Measurements from ENCODE around the gene HOXC6.

GRCh38 chr12:53994009-53994263 lies 34.3 kb upstream of the HOXC6 start:
- no peak for TF ChIP-seq CTCF (tag by site-specific recombination; IDR thresholded peaks at IDR 0.05)
- no peak for TF ChIP-seq HOXA7 (CRISPR knock-in tag; IDR thresholded peaks at IDR 0.05; ENCODE audit: borderline replicate concordance)
- TF ChIP-seq KLF1 (tag by site-specific recombination; IDR thresholded peaks at IDR 0.05), result no peak
- TF ChIP-seq ZNF274 (IDR thresholded peaks at IDR 0.05; ENCODE audit: low read length), result no peak
- no peak for TF ChIP-seq ZNF274 (tag by site-specific recombination; IDR thresholded peaks at IDR 0.05; ENCODE audit: borderline replicate concordance)
- TF ChIP-seq ATF2 (tag by site-specific recombination; IDR thresholded peaks at IDR 0.05; ENCODE audit: low read depth), result no peak
- TF ChIP-seq ZNF121 (tag by site-specific recombination; IDR thresholded peaks at IDR 0.05), result no peak
- no peak for TF ChIP-seq ZNF677 (tag by site-specific recombination; IDR thresholded peaks at IDR 0.05)
- no peak for TF ChIP-seq ZNF426 (tag by site-specific recombination; IDR thresholded peaks at IDR 0.05)
- no peak for TF ChIP-seq MYNN (tag by site-specific recombination; IDR thresholded peaks at IDR 0.05; ENCODE audit: borderline replicate concordance)
